HEK293 (cell line): ENCODE results near the gene ANKRD16.
"Not testable (repeated sequence)": the region's sequence is repeated elsewhere in the genome, so short reads cannot be mapped to it uniquely, and the experiment has no call there.

Experiments used
- CTCF ChIA-PET: fragments of 350-600 bp; formaldehyde crosslinking; extraction: SDS; loops from one replicate; lab custom pipeline; 2021; ENCODE audit warnings: antibody characterized with exemption; lab: Yijun Ruan, JAX
- POLR2A ChIA-PET: fragments of 300-600 bp; formaldehyde crosslinking; extraction: SDS; loops from one replicate; lab custom pipeline; 2020; ENCODE audit warnings: antibody characterized with exemption, inconsistent platforms; lab: Yijun Ruan, JAX
- H3K27ac ChIP-seq: fragments of 200-500 bp; sonication (Bioruptor generic); 2 replicates; pipeline ENCODE4 v1.5.1; 2014; ENCODE audit warnings: low read depth, low read length, control low read depth, inconsistent platforms; ENCODE audit errors: extremely low read depth
- H3K36me3 ChIP-seq, 2 experiments: fragments of 200-500 bp in 1 of 2; sonication (Bioruptor generic) in 1 of 2; 1 replicate in 1 of 2; 2 replicates in 1 of 2; pipeline ENCODE4 v1.5.1; 2014 to 2017; ENCODE audit warnings: inconsistent platforms in 2 of 2, low read length in 2 of 2; ENCODE audit not compliant: control insufficient read depth in 2 of 2, insufficient read depth in 1 of 2
- H3K4me1 ChIP-seq: fragments of 200-500 bp; sonication (Bioruptor generic); 2 replicates; pipeline ENCODE4 v1.5.1; 2014; ENCODE audit warnings: mild to moderate bottlenecking, low read length, inconsistent platforms; ENCODE audit not compliant: control insufficient read depth, insufficient read depth
- H3K4me3 ChIP-seq: 2 replicates; pipeline ENCODE4 v1.5.1; 2011; ENCODE audit warnings: low read depth, mild to moderate bottlenecking, control low read depth, low read length, moderate library complexity
- H3K9me3 ChIP-seq: fragments of 200-500 bp; sonication (Bioruptor generic); 2 replicates; pipeline ENCODE4 v1.5.1; 2014; ENCODE audit warnings: low read depth, low read length, inconsistent platforms; ENCODE audit not compliant: control insufficient read depth, insufficient read depth
- BCL11B ChIP-seq: fragments of 450-650 bp; formaldehyde crosslinking; IDR thresholded peaks from 2 replicates; pipeline ENCODE4 v1.5.1; 2016; ENCODE audit warnings: low read depth, missing biosample characterization, missing genetic modification characterization
- GLI2 ChIP-seq: fragments of 450-650 bp; formaldehyde crosslinking; IDR thresholded peaks from 2 replicates; pipeline ENCODE4; 2017; ENCODE audit warnings: missing biosample characterization, missing genetic modification characterization, low read depth, borderline replicate concordance
- TRIM28 ChIP-seq: IDR thresholded peaks from 2 replicates; pipeline ENCODE4 v1.6.1; 2011; ENCODE audit warnings: low read length, control low read depth, borderline replicate concordance
- ZBTB8A ChIP-seq: fragments of 450-650 bp; formaldehyde crosslinking; IDR thresholded peaks from 2 replicates; pipeline ENCODE4 v1.5.1; 2016; ENCODE audit warnings: missing biosample characterization, missing genetic modification characterization
- ZFP37 ChIP-seq: fragments of 450-650 bp; formaldehyde crosslinking; IDR thresholded peaks from 2 replicates; pipeline ENCODE4 v1.5.1; 2016; ENCODE audit warnings: missing biosample characterization, missing genetic modification characterization
- ZFP41 ChIP-seq: fragments of 450-650 bp; formaldehyde crosslinking; IDR thresholded peaks from 2 replicates; pipeline ENCODE4 v1.5.1; 2016; ENCODE audit warnings: missing biosample characterization, missing genetic modification characterization, borderline replicate concordance
- ZNF112 ChIP-seq: fragments of 450-650 bp; formaldehyde crosslinking; IDR thresholded peaks from 2 replicates; pipeline ENCODE4 v1.5.0; 2017; ENCODE audit warnings: missing biosample characterization, missing genetic modification characterization
- ZNF157 ChIP-seq: fragments of 450-650 bp; formaldehyde crosslinking; IDR thresholded peaks from 2 replicates; pipeline ENCODE4 v1.5.1; 2016; ENCODE audit warnings: missing biosample characterization, missing genetic modification characterization
- ZNF223 ChIP-seq: fragments of 450-650 bp; formaldehyde crosslinking; IDR thresholded peaks from 2 replicates; pipeline ENCODE4 v1.5.1; 2016; ENCODE audit warnings: missing biosample characterization, missing genetic modification characterization
- ZNF341 ChIP-seq: fragments of 450-650 bp; formaldehyde crosslinking; IDR thresholded peaks from 2 replicates; pipeline ENCODE4; 2016; ENCODE audit warnings: low read depth, missing biosample characterization, missing genetic modification characterization
- ZNF391 ChIP-seq: fragments of 450-650 bp; formaldehyde crosslinking; IDR thresholded peaks from 2 replicates; pipeline ENCODE4 v1.5.1; 2016; ENCODE audit warnings: low read depth, missing biosample characterization, missing genetic modification characterization, borderline replicate concordance
- ZNF596 ChIP-seq: fragments of 450-650 bp; IDR thresholded peaks from 2 replicates; pipeline ENCODE4 v1.5.0; 2018; ENCODE audit warnings: missing biosample characterization, mild to moderate bottlenecking, missing genetic modification characterization, moderate library complexity
- ZNF677 ChIP-seq: fragments of 450-650 bp; IDR thresholded peaks from 2 replicates; pipeline ENCODE4 v1.5.0; 2018; ENCODE audit warnings: missing biosample characterization, mild to moderate bottlenecking, missing genetic modification characterization, moderate library complexity
- ZNF707 ChIP-seq: fragments of 450-650 bp; formaldehyde crosslinking; IDR thresholded peaks from 2 replicates; pipeline ENCODE4 v1.5.1; 2016; ENCODE audit warnings: missing biosample characterization, missing genetic modification characterization
- ZNF792 ChIP-seq: fragments of 450-650 bp; formaldehyde crosslinking; IDR thresholded peaks from 2 replicates; pipeline ENCODE4 v1.5.1; 2016; ENCODE audit warnings: missing biosample characterization, missing genetic modification characterization
- ZNF843 ChIP-seq: fragments of 450-650 bp; formaldehyde crosslinking; IDR thresholded peaks from 2 replicates; pipeline ENCODE4 v1.5.1; 2016; ENCODE audit warnings: missing biosample characterization, missing genetic modification characterization

ANKRD16 gene

DNA sequence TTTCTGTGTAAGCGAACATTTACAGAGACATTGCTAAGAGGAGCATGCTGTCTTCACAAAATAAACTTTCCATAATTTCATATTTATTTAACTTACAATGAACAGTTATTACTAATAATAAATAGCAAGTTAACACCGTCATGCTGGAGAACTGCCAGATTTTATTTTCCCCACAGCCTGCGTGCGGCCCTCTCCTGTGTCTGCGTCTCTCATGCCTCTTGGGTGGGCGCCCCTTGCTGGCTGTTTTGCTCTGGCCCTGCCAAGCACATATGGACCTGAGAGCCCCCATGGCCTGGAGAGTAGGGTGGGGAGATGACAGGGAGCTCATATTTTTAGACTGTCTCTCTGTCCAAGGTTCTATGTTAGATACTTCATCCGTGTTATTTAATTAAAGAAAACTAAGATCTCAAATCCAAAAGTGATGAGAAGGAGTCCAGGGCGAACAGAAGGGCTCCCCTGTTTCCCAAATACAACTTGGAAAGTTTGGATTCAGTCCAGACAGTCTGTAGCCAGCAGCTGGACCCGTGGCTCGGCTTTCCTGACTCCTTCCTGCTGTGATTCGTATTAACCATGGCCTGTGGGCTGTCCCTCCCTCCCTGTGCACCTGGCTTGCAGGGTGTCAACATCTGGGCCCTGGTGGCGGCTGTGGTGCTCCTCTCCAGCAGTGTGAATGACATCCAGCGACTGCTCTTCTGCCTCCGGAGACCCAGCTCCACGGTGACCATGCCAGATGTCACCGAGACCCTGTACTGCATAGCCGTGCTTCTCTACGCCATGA lies 20.8 kb upstream of the ANKRD16 start:
- no peaks in the 10 kb centered on the region for H3K9me3 ChIP-seq
- no peaks in the 10 kb centered on the region for H3K4me1 ChIP-seq
- H3K4me3 ChIP-seq = no peak overlapping the region
- ChIA-PET POLR2A (no interaction called here), CTCF (no interaction called here)
- peaks cover 49 to 83% of the 10 kb centered on the region in 2 experiments for H3K36me3 ChIP-seq
- no peak for TF ChIP-seq ZFP37 (tag by site-specific recombination)
- H3K27ac ChIP-seq = no peak overlapping the region

DNA sequence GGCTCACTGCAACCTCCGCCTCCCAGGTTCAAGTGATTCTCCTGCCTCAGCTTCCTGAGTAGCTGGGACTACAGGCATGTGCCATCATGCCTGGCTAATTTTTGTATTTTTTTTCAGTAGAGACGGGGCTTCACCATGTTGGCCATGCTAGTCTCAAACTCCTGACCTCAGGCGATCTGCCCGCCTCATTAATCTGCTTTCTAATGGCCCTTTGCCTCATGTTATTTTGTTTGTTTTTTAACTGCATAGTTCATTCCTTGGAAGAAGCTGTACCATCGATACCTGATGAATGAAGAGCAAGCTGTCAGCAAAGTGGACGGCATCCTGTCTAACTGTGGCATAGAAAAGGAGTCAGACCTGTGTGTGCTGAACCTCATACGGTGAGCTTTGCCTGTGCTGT lies 19.0 kb upstream of the ANKRD16 start:
- H3K4me1 ChIP-seq, H3K27ac ChIP-seq, H3K4me3 ChIP-seq, H3K9me3 ChIP-seq, CTCF ChIA-PET, POLR2A ChIA-PET: not testable (repeated sequence)
- peaks cover 37 to 65% of the 10 kb centered on the region in 2 experiments for H3K36me3 ChIP-seq

DNA sequence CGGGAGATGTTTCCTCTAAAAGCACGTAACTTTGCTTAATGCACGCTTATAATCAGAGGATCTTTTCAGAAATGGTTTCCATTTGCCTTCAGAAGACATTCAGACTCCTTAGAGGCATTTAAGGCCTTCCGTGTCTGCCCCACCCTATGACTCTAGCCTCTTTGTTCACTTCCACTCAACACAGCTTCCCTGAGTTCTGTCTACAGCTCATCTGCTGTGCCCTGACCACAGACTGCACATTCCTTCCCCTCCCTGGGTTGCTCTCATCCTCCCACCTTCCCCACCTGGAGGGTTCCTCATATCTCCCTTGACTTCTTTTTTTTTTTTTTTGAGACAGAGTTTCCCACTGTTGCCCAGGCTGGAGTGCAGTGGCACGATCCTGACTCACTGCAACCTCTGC lies 17.0 kb upstream of the ANKRD16 start:
- no peak overlapping the region for H3K27ac ChIP-seq
- ChIA-PET POLR2A (no interaction called here), CTCF (interaction anchor here (0.6 kb wide), 1 partner anchor 20 kb away, joined by 3 read pairs; no protein-coding TSS in a partner anchor)
- TF ChIP-seq ZFP41 (tag by site-specific recombination) = no peak
- TF ChIP-seq ZNF792 (tag by site-specific recombination) = no peak
- no peak for TF ChIP-seq ZNF843 (tag by site-specific recombination)
- TF ChIP-seq ZNF391 (tag by site-specific recombination) = no peak
- no peak for TF ChIP-seq GLI2 (tag by site-specific recombination)
- no peak for TF ChIP-seq ZNF223 (tag by site-specific recombination)
- no peak overlapping the region for H3K4me3 ChIP-seq
- H3K4me1 ChIP-seq = no peaks in the 10 kb centered on the region
- no peaks in the 10 kb centered on the region for H3K9me3 ChIP-seq
- H3K36me3 ChIP-seq = peaks cover 30 to 52% of the 10 kb centered on the region in 2 experiments

DNA sequence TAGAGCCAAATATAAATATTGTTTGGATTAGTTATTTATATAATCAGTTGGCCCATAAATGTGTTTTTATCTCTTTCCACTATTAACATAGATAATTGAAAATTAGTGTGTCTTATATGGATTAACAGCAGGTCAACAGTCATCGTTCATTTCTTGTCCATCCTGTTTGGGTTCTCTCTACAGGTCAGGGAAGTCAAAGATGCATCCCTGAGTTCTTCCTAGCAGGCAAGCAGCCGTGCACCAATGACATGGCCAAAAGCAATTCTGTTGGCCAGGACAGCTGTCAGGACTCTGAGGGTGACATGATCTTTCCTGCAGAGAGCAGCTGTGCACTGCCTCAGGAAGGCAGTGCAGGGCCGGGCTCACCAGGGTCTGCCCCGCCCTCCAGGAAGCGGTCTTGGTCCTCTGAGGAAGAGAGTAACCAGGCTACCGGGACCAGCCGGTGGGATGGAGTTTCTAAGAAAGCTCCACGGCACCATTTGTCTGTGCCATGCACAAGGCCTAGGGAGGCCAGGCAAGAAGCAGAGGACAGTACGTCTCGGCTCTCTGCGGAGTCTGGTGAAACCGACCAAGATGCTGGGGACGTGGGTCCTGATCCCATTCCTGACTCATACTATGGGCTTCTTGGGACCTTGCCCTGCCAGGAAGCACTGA lies 16.3 kb upstream of the ANKRD16 start:
- TF ChIP-seq ZFP41 (tag by site-specific recombination) (no peak), ZNF112 (no peak), ZNF341 (no peak), TRIM28 (no peak), ZNF157 (tag by site-specific recombination) (no peak)
- POLR2A ChIA-PET = interaction anchor here (1.3 kb wide), 1 partner anchor 16 kb away, joined by 4 read pairs; the partner anchor contains the start of genes ANKRD16 and FBH1
- no peak overlapping the region for H3K27ac ChIP-seq

DNA sequence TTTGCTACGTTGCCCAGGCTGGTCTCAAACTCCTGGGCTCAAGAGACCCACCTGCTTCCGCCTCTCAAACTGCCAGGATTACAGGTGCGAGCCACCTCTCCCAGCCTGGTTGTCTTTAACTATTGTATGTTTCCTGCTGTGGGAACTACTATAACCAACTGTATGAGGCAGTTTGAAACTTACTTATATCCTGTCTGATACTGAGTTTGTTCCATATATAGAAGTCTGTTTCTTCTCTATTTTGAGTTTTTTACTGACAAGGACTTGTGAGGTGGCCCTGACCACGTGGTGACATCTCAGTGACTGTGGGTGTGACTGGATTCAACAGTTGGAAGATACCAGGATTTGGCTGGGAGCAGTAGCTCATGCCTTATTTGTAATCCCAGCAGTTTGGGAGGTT lies 14.5 kb upstream of the ANKRD16 start:
- CTCF ChIA-PET = interaction anchor here (0.6 kb wide), 1 partner anchor 91 kb away, joined by 3 read pairs; the partner anchor contains the start of gene GDI2
- TF ChIP-seq ZNF677 (tag by site-specific recombination) (no peak), BCL11B (tag by site-specific recombination) (no peak), ZBTB8A (tag by site-specific recombination) (no peak), ZNF707 (no peak), ZNF596 (tag by site-specific recombination) (no peak)
- no peaks in the 10 kb centered on the region for H3K9me3 ChIP-seq
- no peak overlapping the region for H3K4me3 ChIP-seq
- POLR2A ChIA-PET = interaction anchor here (1.0 kb wide), 1 partner anchor 14 kb away, joined by 3 read pairs; the partner anchor contains the start of genes ANKRD16 and FBH1
- no peaks in the 10 kb centered on the region for H3K4me1 ChIP-seq
- H3K27ac ChIP-seq = no peak overlapping the region
- peaks cover 10 to 27% of the 10 kb centered on the region in 2 experiments; a peak in 2 of 3 replicates for H3K36me3 ChIP-seq

More for the DNA sequence above, 16.3 kb upstream of the ANKRD16 start:
- H3K9me3 ChIP-seq = no peaks in the 10 kb centered on the region
- CTCF ChIA-PET = no interaction called here
- H3K4me1 ChIP-seq = no peaks in the 10 kb centered on the region
- H3K4me3 ChIP-seq = no peak overlapping the region
- peaks cover 24 to 45% of the 10 kb centered on the region in 2 experiments for H3K36me3 ChIP-seq
